IMR-90 (cell line): ENCODE data around the gene CDK14. TPM values are rescaled to one million over a fixed set of nuclear protein-coding genes. Genes with fewer than 3 reads are reported as not detected.

ENCODE experiments used
- ATAC-seq: fragments of 200-7000 bp; cut with Tn5 transposase; 2 replicates; pipeline ENCODE4 v1.9.1; 2020; ENCODE audit warnings: low read depth, mild to moderate bottlenecking, moderate library complexity
- BruUV-seq: library from RNA; stranded (reverse); fragments of 400-500 nt; replicated peaks from 2 replicates; lab custom pipeline; 2021; lab: Mats Ljungman, UMichigan
- CTCF ChIA-PET: fragments of 300-600 bp; formaldehyde crosslinking; extraction: SDS; loops from one replicate; lab custom pipeline; 2021; ENCODE audit warnings: antibody characterized with exemption; lab: Yijun Ruan, JAX
- POLR2A ChIA-PET: fragments of 300-600 bp; sonication (Branson Sonifier 250); formaldehyde crosslinking; loops from one replicate; lab custom pipeline; 2022; ENCODE audit warnings: antibody characterized with exemption; ENCODE audit not compliant: unreplicated experiment; lab: Charles Lee
- DNase-seq: peaks from one replicate; pipeline ENCODE4 v3.0.0; 2013
- H2AFZ ChIP-seq: replicated peaks from 2 replicates; pipeline ENCODE3; 2013; ENCODE audit warnings: low read length, mild to moderate bottlenecking; ENCODE audit not compliant: poor library complexity
- H2AK5ac ChIP-seq: 2 replicates; pipeline ENCODE4 v1.6.1; 2013; ENCODE audit warnings: low read depth, low read length, inconsistent platforms
- H2AK9ac ChIP-seq: replicated peaks from 2 replicates; pipeline ENCODE3; 2013; ENCODE audit warnings: mild to moderate bottlenecking, low read depth, low read length, moderate library complexity; ENCODE audit not compliant: poor library complexity
- H2BK120ac ChIP-seq: 2 replicates; pipeline ENCODE4 v1.6.1; 2013; ENCODE audit warnings: low read depth, low read length, inconsistent platforms
- H2BK15ac ChIP-seq: 3 replicates; pipeline ENCODE4 v1.6.1; 2013; ENCODE audit warnings: low read depth, low read length, inconsistent platforms
- H2BK20ac ChIP-seq: 2 replicates; pipeline ENCODE4 v1.6.1; 2013; ENCODE audit warnings: low read depth, mild to moderate bottlenecking, inconsistent platforms, low read length, moderate library complexity
- H2BK5ac ChIP-seq: 2 replicates; pipeline ENCODE4 v1.6.1; 2013; ENCODE audit warnings: mild to moderate bottlenecking, low read depth, low read length, inconsistent platforms; ENCODE audit not compliant: poor library complexity, severe bottlenecking
- H3K14ac ChIP-seq: replicated peaks from 2 replicates; pipeline ENCODE4 v1.6.1; 2013; ENCODE audit warnings: low read depth, low read length, inconsistent platforms
- H3K18ac ChIP-seq: 2 replicates; pipeline ENCODE4 v1.6.1; 2013; ENCODE audit warnings: low read depth, low read length, control low read depth
- H3K23ac ChIP-seq: 2 replicates; pipeline ENCODE4 v1.6.1; 2013; ENCODE audit warnings: low read depth, low read length, inconsistent platforms
- H3K27ac ChIP-seq: 2 replicates; pipeline ENCODE4 v1.5.1; 2013; ENCODE audit warnings: mild to moderate bottlenecking, control low read depth, low read length; ENCODE audit not compliant: insufficient read depth
- H3K27me3 ChIP-seq: 2 replicates; pipeline ENCODE4 v1.6.1; 2013; ENCODE audit warnings: low read length; ENCODE audit not compliant: control insufficient read depth, insufficient read depth
- H3K36me3 ChIP-seq: 2 replicates; pipeline ENCODE4 v1.6.1; 2013; ENCODE audit warnings: low read length, mixed read lengths; ENCODE audit not compliant: control insufficient read depth, insufficient read depth
- H3K4ac ChIP-seq: 2 replicates; pipeline ENCODE4 v1.6.1; 2013; ENCODE audit warnings: low read depth, low read length, inconsistent platforms
- H3K4me1 ChIP-seq: 2 replicates; pipeline ENCODE4 v1.6.1; 2013; ENCODE audit warnings: low read length, mixed read lengths; ENCODE audit not compliant: control insufficient read depth, insufficient read depth
- H3K4me2 ChIP-seq: 2 replicates; pipeline ENCODE4 v1.6.1; 2013; ENCODE audit warnings: low read depth, mild to moderate bottlenecking, control low read depth, low read length, moderate library complexity
- H3K4me3 ChIP-seq: 2 replicates; pipeline ENCODE4 v1.5.1; 2013; ENCODE audit warnings: low read depth, mild to moderate bottlenecking, control low read depth, low read length, moderate library complexity; ENCODE audit not compliant: insufficient read depth
- H3K56ac ChIP-seq: 2 replicates; pipeline ENCODE4 v1.6.1; 2013; ENCODE audit warnings: low read length, inconsistent platforms; ENCODE audit not compliant: insufficient read depth; ENCODE audit errors: extremely low read depth
- H3K79me1 ChIP-seq, 2 experiments: 2 replicates each; pipeline ENCODE4 v1.6.1; 2013; ENCODE audit warnings: low read length in 2 of 2, inconsistent platforms in 1 of 2, low read depth in 1 of 2
- H3K9ac ChIP-seq: 2 replicates; pipeline ENCODE4 v1.6.1; 2013; ENCODE audit warnings: low read depth, low read length, control low read depth
- H3K9me1 ChIP-seq: 2 replicates; pipeline ENCODE4 v1.6.1; 2013; ENCODE audit warnings: low read length, inconsistent platforms; ENCODE audit not compliant: insufficient read depth
- H3K9me3 ChIP-seq: 2 replicates; pipeline ENCODE4 v1.6.1; 2013; ENCODE audit warnings: low read length; ENCODE audit not compliant: control insufficient read depth, insufficient read depth
- H4K20me1 ChIP-seq: 2 replicates; pipeline ENCODE4 v1.6.1; 2013; ENCODE audit warnings: low read length, inconsistent platforms; ENCODE audit not compliant: insufficient read depth
- H4K5ac ChIP-seq: 2 replicates; pipeline ENCODE4 v1.6.1; 2013; ENCODE audit warnings: mild to moderate bottlenecking, low read depth, low read length, control low read depth
- H4K8ac ChIP-seq, 2 experiments: 2 replicates each; pipeline ENCODE4 v1.6.1; 2013; ENCODE audit warnings: low read depth in 2 of 2, low read length in 2 of 2, control low read depth in 1 of 2, inconsistent platforms in 1 of 2
- H4K91ac ChIP-seq: 2 replicates; pipeline ENCODE4 v1.6.1; 2013; ENCODE audit warnings: low read depth, low read length, inconsistent platforms; ENCODE audit not compliant: insufficient read depth
- BHLHE40 ChIP-seq: fragments of 150-350 bp; IDR thresholded peaks from 2 replicates; pipeline ENCODE4 v1.6.1; 2016; ENCODE audit warnings: mild to moderate bottlenecking, low read depth, low read length
- CEBPB ChIP-seq: IDR thresholded peaks from 2 replicates; pipeline ENCODE4 v1.6.1; 2012; ENCODE audit warnings: low read depth, low read length, improper control_type of control experiment
- CHD1 ChIP-seq: IDR thresholded peaks from 2 replicates; pipeline ENCODE4 v1.6.1; 2012; ENCODE audit warnings: low read depth, low read length, improper control_type of control experiment
- FOS ChIP-seq: fragments of 150-350 bp; IDR thresholded peaks from 2 replicates; pipeline ENCODE4 v1.6.1; 2016; ENCODE audit warnings: low read depth, low read length
- MAFK ChIP-seq: IDR thresholded peaks from 2 replicates; pipeline ENCODE4 v1.6.1; 2012; ENCODE audit warnings: low read depth, low read length, improper control_type of control experiment
- MXI1 ChIP-seq: IDR thresholded peaks from 2 replicates; pipeline ENCODE4 v1.6.1; 2012; ENCODE audit warnings: low read depth, mild to moderate bottlenecking, low read length, moderate library complexity, borderline replicate concordance
- NFE2L2 ChIP-seq: fragments of 150-350 bp; IDR thresholded peaks from 2 replicates; pipeline ENCODE4 v1.6.1; 2016; ENCODE audit warnings: low read depth, mild to moderate bottlenecking, low read length
- POLR2A ChIP-seq: IDR thresholded peaks from 2 replicates; pipeline ENCODE4 v1.6.1; 2012; ENCODE audit warnings: mild to moderate bottlenecking, low read depth, low read length
- RAD21 ChIP-seq: IDR thresholded peaks from 2 replicates; pipeline ENCODE4 v1.6.1; 2012; ENCODE audit warnings: low read length, improper control_type of control experiment
- RCOR1 ChIP-seq: IDR thresholded peaks from 2 replicates; pipeline ENCODE4 v1.6.1; 2012; ENCODE audit warnings: mild to moderate bottlenecking, low read length, improper control_type of control experiment; ENCODE audit not compliant: insufficient replicate concordance
- RFX5 ChIP-seq: IDR thresholded peaks from 2 replicates; pipeline ENCODE4 v1.8.0; 2012; ENCODE audit warnings: low read depth, mild to moderate bottlenecking, low read length, moderate library complexity
- SMC3 ChIP-seq: fragments of 150-350 bp; IDR thresholded peaks from 2 replicates; pipeline ENCODE4 v1.6.1; 2016; ENCODE audit warnings: low read depth, mild to moderate bottlenecking, antibody characterized with exemption, low read length, moderate library complexity
- USF2 ChIP-seq: fragments of 150-350 bp; IDR thresholded peaks from 2 replicates; pipeline ENCODE4 v1.6.1; 2017; ENCODE audit warnings: mild to moderate bottlenecking, antibody characterized with exemption, low read length, low read depth
- WGBS, 2 experiments: methylation state at CpG; one replicate each; pipeline versions ENCODE4 v1.1.5 to v1.1.7; 2013; ENCODE audit warnings: missing lambda C conversion rate in 2 of 2; ENCODE audit not compliant: insufficient read length in 1 of 2; ENCODE audit errors: extremely low coverage in 2 of 2; 5-methylcytosine and 5-hydroxymethylcytosine counted together
- dilution Hi-C: fragments of 300-500 bp; cut with HindIII; formaldehyde crosslinking; loops from one replicate; pipeline ENCODE4 v1.14.3; 2018; ENCODE audit warnings: low sequenced_read_pairs; ENCODE audit not compliant: unreplicated experiment
- in situ Hi-C: fragments of 300-500 bp; cut with MboI; formaldehyde crosslinking; loops from 3 replicates; pipeline ENCODE4 v1.14.3; 2019; ENCODE audit warnings: low sequenced_read_pairs, inconsistent platforms, mixed read lengths
- intact Hi-C: fragments of 100-400 bp; cut with micrococcal nuclease; formaldehyde crosslinking; loops from 2 replicates; pipeline ENCODE4 v1.10.0; 2022
- polyA plus RNA-seq, 3 experiments: library from polyadenylated mRNA; depleted of rRNA; stranded (reverse); fragments of >200 nt; gene quantifications; 2 replicates each; pipeline ENCODE4 v1.2.3, GENCODE V29; 2012; ENCODE audit warnings: low replicate concordance in 1 of 3
- total RNA-seq: library from RNA; depleted of rRNA; stranded (reverse); fragments of >200 nt; gene quantifications from 2 replicates; pipeline ENCODE4 v1.2.3, GENCODE V29; 2012
- TF ChIP-seq, protein P1 (sequence below): conservative IDR thresholded peaks from 2 replicates; pipeline ENCODE4 v1.5.1; 2012; ENCODE audit warnings: mild to moderate bottlenecking, low read depth, low read length, improper control_type of control experiment
- TF ChIP-seq, protein P2 (sequence below): fragments of 150-350 bp; IDR thresholded peaks from 2 replicates; pipeline ENCODE4 v1.6.1; 2016; ENCODE audit warnings: low read depth, mild to moderate bottlenecking, low read length, moderate library complexity, borderline replicate concordance

Gene CDK14
- total and polyA plus RNA-seq, 2 of the 4 experiments (the other 2 are of a cell fraction): 10.1 to 29.6 TPM

DNA sequence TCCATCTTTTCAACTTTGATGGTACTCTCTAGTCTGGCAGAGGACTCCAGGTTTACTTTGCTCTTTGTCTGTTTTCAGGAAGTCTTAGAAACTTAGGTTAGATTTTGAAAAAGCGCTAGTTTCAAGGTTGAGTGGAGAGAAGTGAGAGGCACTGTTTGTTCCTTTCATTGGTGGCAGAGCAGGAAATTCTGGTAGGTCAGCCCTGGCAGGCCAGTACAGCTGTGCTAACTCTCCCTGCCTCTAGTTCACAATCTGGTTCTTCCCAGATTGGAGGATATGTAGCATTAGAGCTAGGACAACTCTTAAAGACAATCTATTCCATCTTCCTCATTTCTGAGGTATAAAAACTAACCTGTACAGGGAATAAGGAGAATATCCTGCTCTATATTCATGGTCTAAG, 507.2 kb downstream of the CDK14 start:
- Histone ChIP-seq H2AFZ (no peak overlapping the region), H3K14ac (no peak overlapping the region), H3K23ac (no peak overlapping the region), H3K18ac (no peak overlapping the region), H3K9me1 (no peaks in the 10 kb centered on the region; the same call in 1 of the 2 replicates), H2AK5ac (no peak overlapping the region), H3K4me2 (no peak overlapping the region), H2AK9ac (no peak overlapping the region), H2BK20ac (peak overlapping the region; percentile 64; the same call in 1 of the 2 replicates), H3K79me1 (no peaks in the 10 kb centered on the region), H4K8ac (no peak overlapping the region), H3K4me3 (no peak overlapping the region), H3K9ac (no peak overlapping the region), H3K4ac (no peak overlapping the region), H2BK5ac (no peak overlapping the region), H4K5ac (no peak overlapping the region), H3K9me3 (no peaks in the 10 kb centered on the region), H4K91ac (peak overlapping the region; percentile 5; the same call in 1 of the 2 replicates), H3K27me3 (no peaks in the 10 kb centered on the region), H3K36me3 (0 out of 2 replicates have a peak, but pooled peaks cover 1% of the 10 kb centered on the region), H4K20me1 (no peaks in the 10 kb centered on the region), H2BK120ac (no peak overlapping the region), H3K56ac (no peak overlapping the region), H3K4me1 (peaks cover 2% of the 10 kb centered on the region), H2BK15ac (no peak overlapping the region), H3K27ac (no peak overlapping the region)
- dilution Hi-C loops (no loop called here), in situ Hi-C loops (no loop called here), intact Hi-C loops (no loop called here)
- DNase-seq: no peak
- ChIA-PET POLR2A (no interaction called here), CTCF (no interaction called here)
- no TSS peak for BruUV-seq
- TF ChIP-seq NFE2L2 (no peak), CHD1 (no peak), MAFK (no peak), FOS (no peak), SMC3 (no peak), RFX5 (no peak), MXI1 (no peak), POLR2A (no peak), CEBPB (no peak), RAD21 (no peak), RCOR1 (no peak), USF2 (no peak), BHLHE40 (no peak)
- TF ChIP-seq, protein P1, sequence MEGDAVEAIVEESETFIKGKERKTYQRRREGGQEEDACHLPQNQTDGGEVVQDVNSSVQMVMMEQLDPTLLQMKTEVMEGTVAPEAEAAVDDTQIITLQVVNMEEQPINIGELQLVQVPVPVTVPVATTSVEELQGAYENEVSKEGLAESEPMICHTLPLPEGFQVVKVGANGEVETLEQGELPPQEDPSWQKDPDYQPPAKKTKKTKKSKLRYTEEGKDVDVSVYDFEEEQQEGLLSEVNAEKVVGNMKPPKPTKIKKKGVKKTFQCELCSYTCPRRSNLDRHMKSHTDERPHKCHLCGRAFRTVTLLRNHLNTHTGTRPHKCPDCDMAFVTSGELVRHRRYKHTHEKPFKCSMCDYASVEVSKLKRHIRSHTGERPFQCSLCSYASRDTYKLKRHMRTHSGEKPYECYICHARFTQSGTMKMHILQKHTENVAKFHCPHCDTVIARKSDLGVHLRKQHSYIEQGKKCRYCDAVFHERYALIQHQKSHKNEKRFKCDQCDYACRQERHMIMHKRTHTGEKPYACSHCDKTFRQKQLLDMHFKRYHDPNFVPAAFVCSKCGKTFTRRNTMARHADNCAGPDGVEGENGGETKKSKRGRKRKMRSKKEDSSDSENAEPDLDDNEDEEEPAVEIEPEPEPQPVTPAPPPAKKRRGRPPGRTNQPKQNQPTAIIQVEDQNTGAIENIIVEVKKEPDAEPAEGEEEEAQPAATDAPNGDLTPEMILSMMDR: no peak
- TF ChIP-seq, protein P2, sequence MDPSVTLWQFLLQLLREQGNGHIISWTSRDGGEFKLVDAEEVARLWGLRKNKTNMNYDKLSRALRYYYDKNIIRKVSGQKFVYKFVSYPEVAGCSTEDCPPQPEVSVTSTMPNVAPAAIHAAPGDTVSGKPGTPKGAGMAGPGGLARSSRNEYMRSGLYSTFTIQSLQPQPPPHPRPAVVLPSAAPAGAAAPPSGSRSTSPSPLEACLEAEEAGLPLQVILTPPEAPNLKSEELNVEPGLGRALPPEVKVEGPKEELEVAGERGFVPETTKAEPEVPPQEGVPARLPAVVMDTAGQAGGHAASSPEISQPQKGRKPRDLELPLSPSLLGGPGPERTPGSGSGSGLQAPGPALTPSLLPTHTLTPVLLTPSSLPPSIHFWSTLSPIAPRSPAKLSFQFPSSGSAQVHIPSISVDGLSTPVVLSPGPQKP: no peak
- ATAC-seq: no peak
- WGBS, 2 experiments: no CpG with 5 or more reads among the region's 1 CpG
